SK-N-SH treated with all-trans-retinoic acid at 6 μM for 48 hours (cell line): Measurements from ENCODE around the gene OSBPL2.

Source experiments
- ATAC-seq: fragments of 200-7000 bp; cut with Tn5 transposase; 3 replicates; pipeline ENCODE4 v1.9.1; 2020; ENCODE audit warnings: mild to moderate bottlenecking, moderate library complexity
- ARNTL ChIP-seq: fragments of 450-650 bp; formaldehyde crosslinking; IDR thresholded peaks from 2 replicates; pipeline ENCODE4 v1.5.0; 2020; ENCODE audit warnings: low read depth, mild to moderate bottlenecking, moderate library complexity, borderline replicate concordance
- CSDC2 ChIP-seq: fragments of 250-450 bp; sonication (Bioruptor Pico); IDR thresholded peaks from 2 replicates; pipeline ENCODE4 v1.5.0; 2020; ENCODE audit warnings: mild to moderate bottlenecking, moderate library complexity
- GLIS3 ChIP-seq: fragments of 250-450 bp; sonication (Bioruptor Pico); IDR thresholded peaks from 2 replicates; pipeline ENCODE4 v1.5.0; 2020; ENCODE audit warnings: mild to moderate bottlenecking, moderate library complexity
- ISL1 ChIP-seq: fragments of 250-450 bp; sonication (Bioruptor Pico); IDR thresholded peaks from 2 replicates; pipeline ENCODE4 v2.1.2; 2022; ENCODE audit warnings: mild to moderate bottlenecking, moderate library complexity
- PPARA ChIP-seq: fragments of 250-450 bp; sonication (Bioruptor Pico); IDR thresholded peaks from 2 replicates; pipeline ENCODE4 v1.5.0; 2020; ENCODE audit warnings: mild to moderate bottlenecking, borderline replicate concordance
- SNAI2 ChIP-seq: fragments of 250-450 bp; sonication (Bioruptor Pico); IDR thresholded peaks from 2 replicates; pipeline ENCODE4 v1.5.0; 2020; ENCODE audit warnings: mild to moderate bottlenecking, moderate library complexity
- TCF4 ChIP-seq: fragments of 250-450 bp; sonication (Bioruptor Pico); IDR thresholded peaks from 2 replicates; pipeline ENCODE4 v1.8.0; 2021; ENCODE audit warnings: mild to moderate bottlenecking, moderate library complexity, borderline replicate concordance
- ZC3H10 ChIP-seq: fragments of 250-450 bp; sonication (Bioruptor Pico); IDR thresholded peaks from 2 replicates; pipeline ENCODE4 v1.5.1; 2021; ENCODE audit warnings: mild to moderate bottlenecking, moderate library complexity
- ZFP3 ChIP-seq: fragments of 250-450 bp; sonication (Bioruptor Pico); IDR thresholded peaks from 2 replicates; pipeline ENCODE4 v1.5.0; 2020; ENCODE audit warnings: mild to moderate bottlenecking, moderate library complexity
- ZNF70 ChIP-seq: fragments of 450-650 bp; formaldehyde crosslinking; IDR thresholded peaks from 2 replicates; pipeline ENCODE4 v1.5.0; 2020; ENCODE audit warnings: mild to moderate bottlenecking, moderate library complexity
- ZNF8 ChIP-seq: fragments of 450-650 bp; formaldehyde crosslinking; IDR thresholded peaks from 2 replicates; pipeline ENCODE4 v1.5.0; 2020; ENCODE audit warnings: mild to moderate bottlenecking, moderate library complexity
- TF ChIP-seq, protein P1 (sequence below): fragments of 250-450 bp; sonication (Bioruptor Pico); IDR thresholded peaks from 2 replicates; pipeline ENCODE4 v1.5.1; 2021; ENCODE audit warnings: mild to moderate bottlenecking, moderate library complexity
- TF ChIP-seq, protein P2 (sequence below): fragments of 250-450 bp; sonication (Bioruptor Pico); IDR thresholded peaks from 2 replicates; pipeline ENCODE4 v1.5.1; 2020; ENCODE audit warnings: low read depth, mild to moderate bottlenecking, moderate library complexity
- TF ChIP-seq, protein P3 (sequence below): fragments of 250-450 bp; sonication (Bioruptor Pico); IDR thresholded peaks from 2 replicates; pipeline ENCODE4 v1.8.0; 2020; ENCODE audit warnings: mild to moderate bottlenecking, moderate library complexity, borderline replicate concordance

The OSBPL2 gene

DNA sequence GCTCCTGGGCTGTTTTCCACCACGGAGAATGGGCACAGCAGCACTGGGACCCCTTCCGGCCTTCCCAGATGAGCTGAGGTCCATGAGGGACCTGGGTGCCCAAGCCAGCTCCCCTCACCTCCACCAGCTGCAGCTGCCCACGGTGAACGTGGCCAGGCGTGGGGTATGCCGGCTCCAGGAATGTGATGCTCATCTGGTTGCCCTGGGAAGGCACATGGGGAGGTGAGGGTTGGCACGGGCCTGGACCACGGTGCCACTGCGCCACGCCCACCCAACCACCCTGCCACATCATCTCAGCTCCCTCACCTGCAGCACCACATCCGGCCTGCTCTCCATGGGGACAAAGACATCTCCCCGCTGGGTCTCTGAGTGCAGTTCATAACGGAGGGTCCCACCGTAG lies 88.2 kb downstream of the OSBPL2 start:
- no peak for ATAC-seq
- TF ChIP-seq, protein P1, sequence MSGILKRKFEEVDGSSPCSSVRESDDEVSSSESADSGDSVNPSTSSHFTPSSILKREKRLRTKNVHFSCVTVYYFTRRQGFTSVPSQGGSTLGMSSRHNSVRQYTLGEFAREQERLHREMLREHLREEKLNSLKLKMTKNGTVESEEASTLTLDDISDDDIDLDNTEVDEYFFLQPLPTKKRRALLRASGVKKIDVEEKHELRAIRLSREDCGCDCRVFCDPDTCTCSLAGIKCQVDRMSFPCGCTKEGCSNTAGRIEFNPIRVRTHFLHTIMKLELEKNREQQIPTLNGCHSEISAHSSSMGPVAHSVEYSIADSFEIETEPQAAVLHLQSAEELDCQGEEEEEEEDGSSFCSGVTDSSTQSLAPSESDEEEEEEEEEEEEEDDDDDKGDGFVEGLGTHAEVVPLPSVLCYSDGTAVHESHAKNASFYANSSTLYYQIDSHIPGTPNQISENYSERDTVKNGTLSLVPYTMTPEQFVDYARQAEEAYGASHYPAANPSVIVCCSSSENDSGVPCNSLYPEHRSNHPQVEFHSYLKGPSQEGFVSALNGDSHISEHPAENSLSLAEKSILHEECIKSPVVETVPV (CRISPR knock-in tag): no peak
- TF ChIP-seq TCF4 (CRISPR knock-in tag): no peak
- TF ChIP-seq GLIS3 (CRISPR knock-in tag): no peak
- TF ChIP-seq ARNTL (CRISPR knock-in tag): no peak
- no peak for TF ChIP-seq ZFP3 (CRISPR knock-in tag)
- no peak for TF ChIP-seq CSDC2

DNA sequence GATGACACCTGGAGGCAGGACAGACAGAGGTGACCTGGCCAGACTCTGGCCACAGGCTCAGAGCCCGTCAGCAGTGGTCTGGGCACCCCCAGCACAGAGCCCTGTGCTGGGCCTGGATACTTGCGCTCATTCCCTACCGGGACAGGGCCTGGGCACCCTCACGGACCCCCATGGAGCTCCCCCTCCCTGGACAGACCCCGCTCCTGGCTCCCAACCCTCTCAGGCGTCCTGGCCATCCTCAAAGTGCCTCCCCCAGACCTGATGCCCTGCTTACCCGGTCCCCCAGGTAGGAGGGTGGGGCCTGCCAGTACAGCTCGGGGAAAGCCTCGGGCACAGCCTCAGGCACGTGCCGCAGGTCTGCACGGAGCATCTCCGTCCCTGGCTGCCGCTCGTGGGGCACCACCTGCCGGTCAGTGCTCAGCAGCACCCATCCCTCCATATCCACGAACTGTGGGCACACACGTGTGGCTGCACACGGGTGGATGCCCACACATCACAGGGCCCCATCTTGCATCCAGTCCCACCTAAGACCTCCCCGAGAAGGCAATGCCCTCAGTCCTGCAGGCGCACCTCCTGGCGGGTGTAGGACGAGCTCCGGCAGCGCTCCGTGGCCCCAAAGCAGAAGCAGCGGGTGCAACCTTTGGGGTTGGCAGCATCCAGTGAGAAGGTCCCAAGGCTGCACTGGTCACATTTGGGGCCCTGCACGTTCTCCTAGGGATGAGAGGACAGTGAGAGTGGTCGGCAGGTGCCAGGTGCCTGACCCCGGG lies 88.8 kb downstream of the OSBPL2 start:
- TF ChIP-seq ARNTL (CRISPR knock-in tag): no peak
- no peak for ATAC-seq

DNA sequence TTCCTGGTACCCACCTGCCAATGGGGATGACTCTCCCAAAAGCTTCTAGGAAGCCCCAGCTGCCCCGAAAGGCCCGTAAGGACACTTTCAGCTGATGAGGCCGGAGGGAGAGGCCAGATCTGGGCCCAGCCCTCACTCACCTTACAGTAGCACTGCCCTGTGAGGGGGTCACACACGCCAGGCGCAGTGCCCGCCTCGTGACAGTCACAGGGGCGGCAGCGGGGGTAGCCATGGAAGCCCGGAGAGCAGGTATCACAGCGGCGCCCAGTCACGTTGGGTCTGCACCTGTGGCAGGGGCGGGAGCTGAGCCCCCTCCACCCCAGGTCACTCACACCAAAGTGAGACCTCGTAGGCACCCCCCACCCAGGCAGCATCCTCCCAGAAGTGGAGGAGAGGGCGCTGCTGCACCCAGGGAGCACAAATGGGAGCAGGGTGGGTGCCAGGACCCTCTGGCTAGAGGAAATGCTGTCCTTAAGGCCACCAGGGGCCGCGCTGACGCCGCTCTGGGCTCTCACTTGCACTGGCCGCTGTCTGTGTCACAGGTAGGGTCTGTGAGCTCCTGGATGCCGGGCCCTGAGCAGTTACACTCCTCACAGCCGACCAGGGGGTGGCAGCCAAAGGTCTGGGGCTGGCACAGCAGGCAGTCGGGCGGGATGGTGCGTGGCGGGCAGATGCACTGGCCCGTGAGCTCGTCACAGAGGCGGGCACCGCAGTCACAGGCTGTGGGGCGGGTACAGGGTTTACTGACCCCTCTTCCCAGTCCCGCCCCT lies 89.6 kb downstream of the OSBPL2 start:
- ATAC-seq: no peak
- TF ChIP-seq, protein P2, sequence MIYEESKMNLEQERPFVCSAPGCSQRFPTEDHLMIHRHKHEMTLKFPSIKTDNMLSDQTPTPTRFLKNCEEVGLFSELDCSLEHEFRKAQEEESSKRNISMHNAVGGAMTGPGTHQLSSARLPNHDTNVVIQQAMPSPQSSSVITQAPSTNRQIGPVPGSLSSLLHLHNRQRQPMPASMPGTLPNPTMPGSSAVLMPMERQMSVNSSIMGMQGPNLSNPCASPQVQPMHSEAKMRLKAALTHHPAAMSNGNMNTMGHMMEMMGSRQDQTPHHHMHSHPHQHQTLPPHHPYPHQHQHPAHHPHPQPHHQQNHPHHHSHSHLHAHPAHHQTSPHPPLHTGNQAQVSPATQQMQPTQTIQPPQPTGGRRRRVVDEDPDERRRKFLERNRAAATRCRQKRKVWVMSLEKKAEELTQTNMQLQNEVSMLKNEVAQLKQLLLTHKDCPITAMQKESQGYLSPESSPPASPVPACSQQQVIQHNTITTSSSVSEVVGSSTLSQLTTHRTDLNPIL (CRISPR knock-in tag): no peak
- TF ChIP-seq, protein P3, sequence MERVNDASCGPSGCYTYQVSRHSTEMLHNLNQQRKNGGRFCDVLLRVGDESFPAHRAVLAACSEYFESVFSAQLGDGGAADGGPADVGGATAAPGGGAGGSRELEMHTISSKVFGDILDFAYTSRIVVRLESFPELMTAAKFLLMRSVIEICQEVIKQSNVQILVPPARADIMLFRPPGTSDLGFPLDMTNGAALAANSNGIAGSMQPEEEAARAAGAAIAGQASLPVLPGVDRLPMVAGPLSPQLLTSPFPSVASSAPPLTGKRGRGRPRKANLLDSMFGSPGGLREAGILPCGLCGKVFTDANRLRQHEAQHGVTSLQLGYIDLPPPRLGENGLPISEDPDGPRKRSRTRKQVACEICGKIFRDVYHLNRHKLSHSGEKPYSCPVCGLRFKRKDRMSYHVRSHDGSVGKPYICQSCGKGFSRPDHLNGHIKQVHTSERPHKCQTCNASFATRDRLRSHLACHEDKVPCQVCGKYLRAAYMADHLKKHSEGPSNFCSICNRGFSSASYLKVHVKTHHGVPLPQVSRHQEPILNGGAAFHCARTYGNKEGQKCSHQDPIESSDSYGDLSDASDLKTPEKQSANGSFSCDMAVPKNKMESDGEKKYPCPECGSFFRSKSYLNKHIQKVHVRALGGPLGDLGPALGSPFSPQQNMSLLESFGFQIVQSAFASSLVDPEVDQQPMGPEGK (CRISPR knock-in tag): no peak
- TF ChIP-seq, protein P1 (CRISPR knock-in tag): no peak
- no peak for TF ChIP-seq ISL1 (CRISPR knock-in tag)
- TF ChIP-seq ZC3H10 (CRISPR knock-in tag): no peak
- TF ChIP-seq PPARA (CRISPR knock-in tag): no peak
- TF ChIP-seq, all 23 proteins: peak for 0

DNA sequence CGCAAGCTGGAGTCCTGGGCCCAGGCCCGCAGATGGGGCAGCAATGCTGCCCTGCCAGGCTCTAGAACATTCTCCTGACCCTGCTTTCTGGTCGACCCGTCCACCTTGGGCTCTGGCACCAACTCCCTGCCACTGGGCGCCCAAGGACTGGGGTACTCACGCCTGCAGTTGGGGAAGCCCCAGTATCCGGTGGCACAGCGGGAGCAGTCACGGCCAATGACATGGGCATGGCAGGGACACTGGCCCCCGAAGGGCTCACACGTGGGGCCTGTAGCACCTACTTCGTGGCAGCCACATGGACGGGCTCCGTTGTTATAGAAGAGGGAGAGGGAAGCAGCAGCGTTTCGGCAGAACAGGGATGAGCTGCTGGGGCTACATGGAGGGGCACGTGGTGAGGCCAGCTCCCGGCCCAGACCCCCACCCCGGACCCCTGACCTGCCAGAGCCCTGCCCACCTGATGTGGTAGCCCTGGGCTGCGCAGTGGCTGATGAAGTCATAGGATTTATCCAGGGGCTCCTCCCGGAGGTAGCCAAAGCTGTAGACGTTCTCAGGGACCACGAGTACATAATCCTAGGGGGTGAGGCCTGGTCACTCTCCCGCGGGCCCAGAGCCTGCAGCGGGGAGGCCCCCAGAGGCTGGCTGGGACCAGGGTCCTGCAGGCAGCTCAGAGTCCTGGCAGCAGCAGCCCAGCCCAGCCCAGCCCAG lies 90.5 kb downstream of the OSBPL2 start:
- TF ChIP-seq ZNF8 (no peak), TCF4 (CRISPR knock-in tag) (no peak), ZC3H10 (CRISPR knock-in tag) (no peak), ARNTL (CRISPR knock-in tag) (no peak), ZFP3 (CRISPR knock-in tag) (no peak)

DNA sequence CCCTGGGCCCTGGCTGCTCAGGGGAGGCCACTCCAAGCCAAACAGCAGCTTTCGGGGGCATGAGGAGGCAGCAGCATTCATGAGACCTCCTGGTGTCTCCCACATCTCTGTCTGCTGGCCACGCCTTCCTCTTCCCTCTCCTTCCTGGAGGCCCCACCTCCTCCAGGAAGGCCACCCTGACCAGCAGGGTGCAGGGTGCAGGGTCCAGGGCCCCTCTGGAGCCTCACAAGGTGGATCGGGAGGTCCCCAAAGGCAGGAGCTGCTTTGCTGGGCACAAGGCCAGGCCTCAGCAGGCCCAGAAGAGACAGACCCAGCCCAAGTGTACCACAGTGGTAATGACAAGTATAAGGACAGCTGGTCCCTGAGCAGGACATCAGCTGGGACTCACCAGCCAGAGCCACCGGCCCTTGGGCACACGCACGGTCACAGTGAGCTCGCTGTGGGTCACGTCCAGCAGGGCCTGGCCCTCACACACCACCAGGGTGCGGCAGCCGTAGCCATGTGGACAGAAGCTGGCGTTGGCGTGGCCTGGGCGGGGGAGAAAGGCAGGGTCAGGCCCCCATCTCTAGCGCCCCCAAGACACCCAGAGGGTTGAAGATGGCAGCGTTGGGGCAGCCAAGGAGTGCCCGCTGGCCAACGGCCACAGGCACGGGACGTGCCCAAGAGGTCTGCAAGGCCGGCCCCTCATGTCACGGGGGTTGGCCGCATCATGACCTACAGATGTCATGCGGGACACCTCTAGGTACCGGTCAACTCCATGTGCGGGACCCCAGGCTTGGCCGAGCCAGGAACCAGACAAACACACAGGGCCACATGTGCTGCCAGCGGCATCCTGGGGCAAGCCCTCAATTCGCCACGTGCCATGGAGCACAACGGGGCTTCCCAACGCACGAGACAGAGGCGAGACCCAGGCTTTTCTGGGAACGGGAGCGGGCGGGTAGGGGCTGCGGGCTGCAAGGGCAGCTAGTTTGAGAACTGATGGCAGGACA lies 91.4 kb downstream of the OSBPL2 start:
- no peak for ATAC-seq
- TF ChIP-seq SNAI2: no peak
- no peak for TF ChIP-seq TCF4 (CRISPR knock-in tag)
- TF ChIP-seq, protein P1 (CRISPR knock-in tag): no peak
- TF ChIP-seq, protein P2 (CRISPR knock-in tag): no peak
- no peak for TF ChIP-seq ZNF70 (CRISPR knock-in tag)
- no peak for TF ChIP-seq ZFP3 (CRISPR knock-in tag)
- TF ChIP-seq, protein P3 (CRISPR knock-in tag): no peak

More for the DNA sequence above, 90.5 kb downstream of the OSBPL2 start:
- ATAC-seq: no peak
